Measurements from ENCODE around the gene PRAC2.

The PRAC2 gene

GRCh38 chr17:48767263-48767774, 44.3 kb downstream of the PRAC2 start:
- no peak overlapping the region for H3K27ac ChIP-seq (replicated peaks; ENCODE audit: low read length)
- peaks cover 0 to 40% (median 6%) of the 10 kb centered on the region in 3 experiments for H3K27me3 ChIP-seq (ENCODE audit: control insufficient read depth in 3 of 3, insufficient read depth in 3 of 3, low read depth in 1 of 3, low read length in 3 of 3)
- H4K91ac ChIP-seq (ENCODE audit: low read depth, low read length, poor library complexity), result no peak overlapping the region
- H3K79me1 ChIP-seq (ENCODE audit: low read depth, low read length), result no peaks in the 10 kb centered on the region
- H3K4me1 ChIP-seq (ENCODE audit: control insufficient read depth in 2 of 2, insufficient read depth in 1 of 2, low read depth in 1 of 2, low read length in 2 of 2), result no peaks in the 10 kb centered on the region
- no peaks in the 10 kb centered on the region for H3K9me3 ChIP-seq (replicated peaks in 1 of 2; ENCODE audit: control insufficient read depth in 2 of 2, insufficient read depth in 1 of 2, low read depth in 1 of 2, low read length in 2 of 2)
- no peak overlapping the region for H3K14ac ChIP-seq (ENCODE audit: low read length)
- H3K4me2 ChIP-seq (ENCODE audit: insufficient read depth, low read length, poor library complexity, severe bottlenecking), result no peak overlapping the region
- no peak overlapping the region for H4K8ac ChIP-seq (ENCODE audit: low read depth, low read length)
- H3K4me3 ChIP-seq (ENCODE audit: low read length in 2 of 2), result no peak overlapping the region
- H2BK12ac ChIP-seq (ENCODE audit: low read length), result no peak overlapping the region
- H3K4ac ChIP-seq (ENCODE audit: low read length), result no peak overlapping the region
- H3K9ac ChIP-seq (ENCODE audit: low read depth, low read length, poor library complexity), result no peak overlapping the region
- no peak overlapping the region for H2BK120ac ChIP-seq (ENCODE audit: low read depth, low read length)
- no peak overlapping the region for H2BK15ac ChIP-seq (ENCODE audit: low read length)
- no peak overlapping the region for H3K18ac ChIP-seq (ENCODE audit: low read length)
- H2AFZ ChIP-seq (ENCODE audit: low read length), result no peak overlapping the region
- no peak overlapping the region for H2BK5ac ChIP-seq (ENCODE audit: low read length)
- H3K36me3 ChIP-seq (replicated peaks in 1 of 2; ENCODE audit: control insufficient read depth in 2 of 2, insufficient read depth in 2 of 2, low read length in 2 of 2), result no peaks in the 10 kb centered on the region
- no CpG with 5 or more reads among the region's 4 CpGs for WGBS, 2 donors (ENCODE audit: extremely low coverage in 2 of 2, insufficient read length in 2 of 2, insufficient replicate concordance in 1 of 2)
- no peak overlapping the region for H2AK5ac ChIP-seq (ENCODE audit: low read depth, low read length)
- no peak overlapping the region for H3K23ac ChIP-seq (ENCODE audit: low read depth, low read length, poor library complexity)
- DNase-seq (ENCODE audit: low spot score), result no peak

DNA sequence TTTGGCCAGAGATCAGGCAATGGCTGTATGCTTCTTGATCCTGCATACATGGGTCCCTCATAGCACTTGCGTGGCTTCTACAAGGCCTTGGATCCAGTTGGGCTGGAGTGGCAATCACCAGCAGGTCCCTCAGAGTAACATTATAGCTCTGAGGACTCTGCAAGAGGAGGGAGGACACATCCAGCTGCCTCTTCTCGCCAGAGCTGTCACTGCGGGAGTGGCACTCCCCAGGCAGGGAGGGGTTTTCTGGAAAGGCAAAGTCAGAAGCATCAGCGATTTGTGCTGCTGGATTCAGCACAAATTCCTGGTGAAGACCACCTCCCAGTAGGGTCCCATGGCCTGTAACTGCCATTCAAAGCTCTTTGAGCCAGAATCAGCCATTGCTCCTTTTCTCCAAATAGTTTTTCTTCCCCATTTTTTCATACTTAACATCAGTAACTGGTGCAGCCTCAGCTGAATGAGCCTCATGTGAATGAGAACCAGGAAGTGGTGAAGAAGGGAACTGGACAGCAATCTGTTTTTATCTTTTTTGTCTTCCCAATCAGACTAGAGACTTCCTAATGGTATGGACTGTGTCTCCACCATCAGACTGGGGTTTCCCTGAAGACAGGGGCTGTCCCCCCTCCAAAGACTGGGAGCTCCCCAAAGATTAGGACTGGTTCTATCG, 46.2 kb downstream of the PRAC2 start:
- H4K91ac ChIP-seq (ENCODE audit: low read depth, low read length, poor library complexity), result no peak overlapping the region
- H2BK5ac ChIP-seq (ENCODE audit: low read length), result no peak overlapping the region
- H4K8ac ChIP-seq (ENCODE audit: low read depth, low read length), result no peak overlapping the region
- no peak overlapping the region for H3K18ac ChIP-seq (ENCODE audit: low read length)
- no peaks in the 10 kb centered on the region for H3K79me1 ChIP-seq (ENCODE audit: low read depth, low read length)
- no peak overlapping the region for H2AFZ ChIP-seq (ENCODE audit: low read length)
- no CpG with 5 or more reads among the region's 5 CpGs for WGBS, 2 donors (ENCODE audit: extremely low coverage in 2 of 2, insufficient read length in 2 of 2, insufficient replicate concordance in 1 of 2)
- H2AK5ac ChIP-seq (ENCODE audit: low read depth, low read length), result no peak overlapping the region
- H2BK12ac ChIP-seq (ENCODE audit: low read length), result no peak overlapping the region
- no peak overlapping the region for H3K4ac ChIP-seq (ENCODE audit: low read length)
- no peak for DNase-seq (ENCODE audit: low spot score)
- no peaks in the 10 kb centered on the region for H3K36me3 ChIP-seq (replicated peaks in 1 of 2; ENCODE audit: control insufficient read depth in 2 of 2, insufficient read depth in 2 of 2, low read length in 2 of 2)
- no peak overlapping the region for H3K4me2 ChIP-seq (ENCODE audit: insufficient read depth, low read length, poor library complexity, severe bottlenecking)
- H3K9me3 ChIP-seq (replicated peaks in 1 of 2; ENCODE audit: control insufficient read depth in 2 of 2, insufficient read depth in 1 of 2, low read depth in 1 of 2, low read length in 2 of 2), result no peaks in the 10 kb centered on the region
- H3K23ac ChIP-seq (ENCODE audit: low read depth, low read length, poor library complexity), result no peak overlapping the region
- H2BK15ac ChIP-seq (ENCODE audit: low read length), result no peak overlapping the region
- no peak overlapping the region for H3K27ac ChIP-seq (replicated peaks; ENCODE audit: low read length)
- no peak overlapping the region for H3K14ac ChIP-seq (ENCODE audit: low read length)
- no peak overlapping the region for H3K4me3 ChIP-seq (ENCODE audit: low read length in 2 of 2)
- H3K27me3 ChIP-seq (ENCODE audit: control insufficient read depth in 3 of 3, insufficient read depth in 3 of 3, low read depth in 1 of 3, low read length in 3 of 3), result peaks cover 0 to 23% (median 2%) of the 10 kb centered on the region in 3 experiments
- no peaks in the 10 kb centered on the region for H3K4me1 ChIP-seq (ENCODE audit: control insufficient read depth in 2 of 2, insufficient read depth in 1 of 2, low read depth in 1 of 2, low read length in 2 of 2)
- H3K9ac ChIP-seq (ENCODE audit: low read depth, low read length, poor library complexity), result no peak overlapping the region
- H2BK120ac ChIP-seq (ENCODE audit: low read depth, low read length), result no peak overlapping the region

- Histone ChIP-seq H3K79me1 (ENCODE audit: low read depth, low read length) (no peaks in the 10 kb centered on the region), H3K18ac (ENCODE audit: low read length) (no peak overlapping the region), H2BK15ac (ENCODE audit: low read length) (no peak overlapping the region), H2AFZ (ENCODE audit: low read length) (no peak overlapping the region), H3K27ac (replicated peaks; ENCODE audit: low read length) (no peak overlapping the region), H2AK5ac (ENCODE audit: low read depth, low read length) (no peak overlapping the region), H3K4me2 (ENCODE audit: insufficient read depth, low read length, poor library complexity, severe bottlenecking) (no peak overlapping the region), H3K27me3 (ENCODE audit: control insufficient read depth in 3 of 3, insufficient read depth in 3 of 3, low read depth in 1 of 3, low read length in 3 of 3) (peaks cover 0 to 13% (median 0%) of the 10 kb centered on the region in 3 experiments), H3K9me3 (replicated peaks in 1 of 2; ENCODE audit: control insufficient read depth in 2 of 2, insufficient read depth in 1 of 2, low read depth in 1 of 2, low read length in 2 of 2) (no peaks in the 10 kb centered on the region), H3K4ac (ENCODE audit: low read length) (no peak overlapping the region), H3K9ac (ENCODE audit: low read depth, low read length, poor library complexity) (no peak overlapping the region), H3K23ac (ENCODE audit: low read depth, low read length, poor library complexity) (no peak overlapping the region), H4K8ac (ENCODE audit: low read depth, low read length) (no peak overlapping the region), H3K14ac (ENCODE audit: low read length) (no peak overlapping the region), H3K4me3 (ENCODE audit: low read length in 2 of 2) (no peak overlapping the region), H3K4me1 (ENCODE audit: control insufficient read depth in 2 of 2, insufficient read depth in 1 of 2, low read depth in 1 of 2, low read length in 2 of 2) (no peaks in the 10 kb centered on the region), H4K91ac (ENCODE audit: low read depth, low read length, poor library complexity) (no peak overlapping the region), H2BK5ac (ENCODE audit: low read length) (no peak overlapping the region), H3K36me3 (replicated peaks in 1 of 2; ENCODE audit: control insufficient read depth in 2 of 2, insufficient read depth in 2 of 2, low read length in 2 of 2) (no peaks in the 10 kb centered on the region), H2BK12ac (ENCODE audit: low read length) (no peak overlapping the region), H2BK120ac (ENCODE audit: low read depth, low read length) (no peak overlapping the region)
- no CpG with 5 or more reads among the region's 3 CpGs for WGBS, 2 donors (ENCODE audit: extremely low coverage in 2 of 2, insufficient read length in 2 of 2, insufficient replicate concordance in 1 of 2)
- DNase-seq (ENCODE audit: low spot score), result no peak
Measured at GRCh38 chr17:48770954-48771353, 48.0 kb downstream of the PRAC2 start.

DNA sequence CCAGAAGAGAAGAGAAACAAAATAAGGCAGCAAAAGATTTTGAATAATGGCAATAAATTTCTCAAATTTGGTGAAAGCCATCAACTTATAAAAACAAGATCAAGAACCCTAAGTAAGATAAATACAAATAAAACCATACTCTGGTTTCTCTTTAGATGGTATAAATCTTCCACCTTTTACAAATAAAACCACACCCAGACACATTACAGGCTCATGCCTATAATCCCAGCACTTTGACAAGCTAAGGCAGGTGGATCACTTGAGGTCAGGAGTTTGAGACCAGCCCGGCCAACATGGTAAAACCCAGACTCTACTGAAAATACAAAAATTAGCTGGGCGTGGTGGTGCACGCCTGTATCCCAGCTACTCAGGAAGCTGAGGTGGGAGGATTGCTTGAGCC, 50.3 kb downstream of the PRAC2 start:
- no peak overlapping the region for H2BK5ac ChIP-seq (ENCODE audit: low read length)
- H3K4me2 ChIP-seq (ENCODE audit: insufficient read depth, low read length, poor library complexity, severe bottlenecking), result no peak overlapping the region
- peaks cover 0 to 10% (median 0%) of the 10 kb centered on the region in 3 experiments for H3K27me3 ChIP-seq (ENCODE audit: control insufficient read depth in 3 of 3, insufficient read depth in 3 of 3, low read depth in 1 of 3, low read length in 3 of 3)

More for the DNA sequence above, 50.3 kb downstream of the PRAC2 start:
- no peak for DNase-seq (ENCODE audit: low spot score)
- H3K36me3 ChIP-seq (replicated peaks in 1 of 2; ENCODE audit: control insufficient read depth in 2 of 2, insufficient read depth in 2 of 2, low read length in 2 of 2), result no peaks in the 10 kb centered on the region
- no peaks in the 10 kb centered on the region for H3K79me1 ChIP-seq (ENCODE audit: low read depth, low read length)
- H2BK12ac ChIP-seq (ENCODE audit: low read length), result no peak overlapping the region
- no peak overlapping the region for H3K4me3 ChIP-seq (ENCODE audit: low read length in 2 of 2)
- no peak overlapping the region for H2AK5ac ChIP-seq (ENCODE audit: low read depth, low read length)
- no peak overlapping the region for H3K23ac ChIP-seq (ENCODE audit: low read depth, low read length, poor library complexity)
- H3K27ac ChIP-seq (replicated peaks; ENCODE audit: low read length), result no peak overlapping the region
- H2BK15ac ChIP-seq (ENCODE audit: low read length), result no peak overlapping the region
- no peaks in the 10 kb centered on the region for H3K9me3 ChIP-seq (replicated peaks in 1 of 2; ENCODE audit: control insufficient read depth in 2 of 2, insufficient read depth in 1 of 2, low read depth in 1 of 2, low read length in 2 of 2)
- no peak overlapping the region for H2BK120ac ChIP-seq (ENCODE audit: low read depth, low read length)
- H3K4me1 ChIP-seq (ENCODE audit: control insufficient read depth in 2 of 2, insufficient read depth in 1 of 2, low read depth in 1 of 2, low read length in 2 of 2), result no peaks in the 10 kb centered on the region
- H3K14ac ChIP-seq (ENCODE audit: low read length), result no peak overlapping the region
- no peak overlapping the region for H3K18ac ChIP-seq (ENCODE audit: low read length)
- H4K8ac ChIP-seq (ENCODE audit: low read depth, low read length), result no peak overlapping the region
- no CpG with 5 or more reads among the region's 3 CpGs for WGBS, 2 donors (ENCODE audit: extremely low coverage in 2 of 2, insufficient read length in 2 of 2, insufficient replicate concordance in 1 of 2)
- no peak overlapping the region for H2AFZ ChIP-seq (ENCODE audit: low read length)
- no peak overlapping the region for H3K9ac ChIP-seq (ENCODE audit: low read depth, low read length, poor library complexity)
- H4K91ac ChIP-seq (ENCODE audit: low read depth, low read length, poor library complexity), result no peak overlapping the region
- H3K4ac ChIP-seq (ENCODE audit: low read length), result no peak overlapping the region
